H1 (cell line): Measurements from ENCODE around the gene KLRK1.
"Not testable (repeated sequence)": the region's sequence is repeated elsewhere in the genome, so short reads cannot be mapped to it uniquely, and the experiment has no call there.

ENCODE experiments used
- BACH1 ChIP-seq: IDR thresholded peaks from 2 replicates; pipeline ENCODE4 v1.6.1; 2012; ENCODE audit warnings: low read length, improper control_type of control experiment
- MAX ChIP-seq: IDR thresholded peaks from 2 replicates; pipeline ENCODE4 v1.6.1; 2012; ENCODE audit warnings: inconsistent platforms
- POLR2AphosphoS5 ChIP-seq: IDR thresholded peaks from 2 replicates; pipeline ENCODE4 v1.6.1; 2011; ENCODE audit warnings: low read depth, low read length
- TCF12 ChIP-seq: IDR thresholded peaks from 2 replicates; pipeline ENCODE4 v1.6.1; 2011; ENCODE audit warnings: low read depth, mild to moderate bottlenecking, low read length
- TEAD4 ChIP-seq: IDR thresholded peaks from 2 replicates; pipeline ENCODE4 v1.6.1; 2012; ENCODE audit warnings: low read depth, low read length, inconsistent platforms, mixed read lengths
- ZNF274 ChIP-seq: IDR thresholded peaks from 2 replicates; pipeline ENCODE4 v1.7.0; 2012; ENCODE audit warnings: low read length, borderline replicate concordance; ENCODE audit errors: extremely low read depth
- TF ChIP-seq, protein P1 (sequence below), 3 experiments: IDR thresholded peaks; 1 replicate in 2 of 3; 2 replicates in 1 of 3; pipeline versions ENCODE4 v1.5.1 to v1.6.1; 2011; ENCODE audit warnings: low read length in 3 of 3, mild to moderate bottlenecking in 3 of 3, inconsistent platforms in 2 of 3, low read depth in 1 of 3, moderate library complexity in 1 of 3; ENCODE audit not compliant: insufficient read depth in 1 of 3; ENCODE audit errors: control extremely low read depth in 1 of 3

- TF ChIP-seq, protein P1, sequence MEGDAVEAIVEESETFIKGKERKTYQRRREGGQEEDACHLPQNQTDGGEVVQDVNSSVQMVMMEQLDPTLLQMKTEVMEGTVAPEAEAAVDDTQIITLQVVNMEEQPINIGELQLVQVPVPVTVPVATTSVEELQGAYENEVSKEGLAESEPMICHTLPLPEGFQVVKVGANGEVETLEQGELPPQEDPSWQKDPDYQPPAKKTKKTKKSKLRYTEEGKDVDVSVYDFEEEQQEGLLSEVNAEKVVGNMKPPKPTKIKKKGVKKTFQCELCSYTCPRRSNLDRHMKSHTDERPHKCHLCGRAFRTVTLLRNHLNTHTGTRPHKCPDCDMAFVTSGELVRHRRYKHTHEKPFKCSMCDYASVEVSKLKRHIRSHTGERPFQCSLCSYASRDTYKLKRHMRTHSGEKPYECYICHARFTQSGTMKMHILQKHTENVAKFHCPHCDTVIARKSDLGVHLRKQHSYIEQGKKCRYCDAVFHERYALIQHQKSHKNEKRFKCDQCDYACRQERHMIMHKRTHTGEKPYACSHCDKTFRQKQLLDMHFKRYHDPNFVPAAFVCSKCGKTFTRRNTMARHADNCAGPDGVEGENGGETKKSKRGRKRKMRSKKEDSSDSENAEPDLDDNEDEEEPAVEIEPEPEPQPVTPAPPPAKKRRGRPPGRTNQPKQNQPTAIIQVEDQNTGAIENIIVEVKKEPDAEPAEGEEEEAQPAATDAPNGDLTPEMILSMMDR (IDR thresholded peaks at IDR 0.05; ENCODE audit: control extremely low read depth in 1 of 3, insufficient read depth in 1 of 3, low read depth in 1 of 3, low read length in 3 of 3): not testable (repeated sequence)
- not testable (repeated sequence) for TF ChIP-seq ZNF274, TCF12, POLR2AphosphoS5, BACH1, TEAD4, MAX
Measured at GRCh38 chr12:10328691-10329090, 61.1 kb downstream of the KLRK1 start.
